Cardiac fibroblast (primary cell): Measurements from ENCODE around the gene PLIN4.

Experiments used
- DNase-seq, 2 donors: peaks; one replicate each; pipeline versions ENCODE4 v3.0.0 to v3.0.0-alpha.2; 2010; ENCODE audit warnings: low read depth in 2 of 2
- H3K4me3 ChIP-seq, 2 donors: replicated peaks in 1 of 2; 1 replicate in 1 of 2; 2 replicates in 1 of 2; pipeline ENCODE4 v1.5.1; 2011; ENCODE audit warnings: low read depth in 2 of 2, low read length in 2 of 2, mild to moderate bottlenecking in 2 of 2, moderate library complexity in 1 of 2
- CTCF ChIP-seq: IDR thresholded peaks from one replicate; pipeline ENCODE4 v1.5.1; 2011; ENCODE audit warnings: low read depth, mild to moderate bottlenecking, low read length, inconsistent platforms

PLIN4 gene

GRCh38 chr19:4454747-4455718 is 63.3 kb downstream of the PLIN4 start:
- TF ChIP-seq CTCF, result no peak
- DNase-seq, result peak; percentile 43 to 87
- peak overlapping the region; percentile 78 to 85 for H3K4me3 ChIP-seq

- H3K4me3 ChIP-seq, result no peak overlapping the region
- DNase-seq, result no peak
- TF ChIP-seq CTCF, result no peak
Observed at GRCh38 chr19:4453232-4454179, 64.8 kb downstream of the PLIN4 start.

GRCh38 chr19:4452230-4452990 is 65.9 kb downstream of the PLIN4 start:
- DNase-seq, result no peak
- H3K4me3 ChIP-seq, result no peak overlapping the region
- TF ChIP-seq CTCF, result no peak
